CD14-positive monocyte (primary cell): ENCODE measurements around the gene ATXN3L. TPM values are rescaled to one million over a fixed set of nuclear protein-coding genes. Genes with fewer than 3 reads are reported as not detected.

ENCODE experiments used
- DNase-seq, 3 donors: peaks; one replicate each; pipeline ENCODE4 v3.0.0-alpha.2; 2011 to 2022
- H2AFZ ChIP-seq: 2 replicates; pipeline ENCODE4 v1.6.0; 2012; ENCODE audit warnings: mild to moderate bottlenecking, low read depth, low read length, inconsistent platforms; ENCODE audit not compliant: insufficient read depth, poor library complexity, severe bottlenecking
- H3K27ac ChIP-seq, 2 donors: 1 replicate in 1 of 2; 2 replicates in 1 of 2; pipeline ENCODE4 v1.5.1; 2012 to 2013; ENCODE audit warnings: low read length in 2 of 2, control low read depth in 1 of 2, inconsistent platforms in 1 of 2, low read depth in 1 of 2, mild to moderate bottlenecking in 1 of 2
- H3K27me3 ChIP-seq, 2 donors: one replicate each; pipeline versions ENCODE4 v1.6.0 to v1.6.1; 2011 to 2013; ENCODE audit warnings: low read length in 2 of 2; ENCODE audit not compliant: control insufficient read depth in 2 of 2, insufficient read depth in 2 of 2
- H3K36me3 ChIP-seq, 2 donors: replicated peaks in 1 of 2; 1 replicate in 1 of 2; 2 replicates in 1 of 2; pipeline versions ENCODE4 v1.5.1 to v1.6.1; 2012 to 2013; ENCODE audit warnings: low read length in 2 of 2, control low read depth in 1 of 2, inconsistent platforms in 1 of 2, mild to moderate bottlenecking in 1 of 2; ENCODE audit not compliant: insufficient read depth in 2 of 2, control insufficient read depth in 1 of 2
- H3K4me1 ChIP-seq, 2 donors: 1 replicate in 1 of 2; 2 replicates in 1 of 2; pipeline versions ENCODE4 v1.5.1 to v1.6.1; 2012 to 2013; ENCODE audit warnings: low read length in 2 of 2, control low read depth in 1 of 2, inconsistent platforms in 1 of 2, mild to moderate bottlenecking in 1 of 2, moderate library complexity in 1 of 2; ENCODE audit not compliant: insufficient read depth in 2 of 2, control insufficient read depth in 1 of 2
- H3K4me2 ChIP-seq: replicated peaks from 2 replicates; pipeline ENCODE3; 2012; ENCODE audit warnings: low read length, moderate library complexity, mild to moderate bottlenecking; ENCODE audit not compliant: poor library complexity, severe bottlenecking; ENCODE audit errors: extremely low read depth
- H3K4me3 ChIP-seq, 3 experiments: fragments of 200-600 bp in 1 of 3; sonication (generic) in 1 of 3; replicated peaks in 1 of 3; 1 replicate in 2 of 3; 2 replicates in 1 of 3; pipeline ENCODE4 v1.5.1; 2011 to 2013; ENCODE audit warnings: low read length in 3 of 3, mild to moderate bottlenecking in 3 of 3, control low read depth in 2 of 3, low read depth in 2 of 3, inconsistent platforms in 1 of 3, moderate library complexity in 1 of 3
- H3K79me2 ChIP-seq: 2 replicates; pipeline ENCODE4 v1.6.0; 2012; ENCODE audit warnings: mild to moderate bottlenecking, control low read depth, inconsistent platforms, low read length, moderate library complexity; ENCODE audit not compliant: insufficient read depth
- H3K9ac ChIP-seq: 2 replicates; pipeline ENCODE4 v1.6.0; 2017; ENCODE audit warnings: low read length, mild to moderate bottlenecking; ENCODE audit not compliant: insufficient read depth, poor library complexity, severe bottlenecking
- H3K9me3 ChIP-seq, 2 donors: replicated peaks in 1 of 2; 1 replicate in 1 of 2; 2 replicates in 1 of 2; pipeline versions ENCODE4 v1.5.1 to v1.6.1; 2012 to 2013; ENCODE audit warnings: low read length in 2 of 2, control low read depth in 1 of 2; ENCODE audit not compliant: control insufficient read depth in 1 of 2, insufficient read depth in 1 of 2
- H4K20me1 ChIP-seq: 2 replicates; pipeline ENCODE4 v1.6.0; 2012; ENCODE audit warnings: mild to moderate bottlenecking, low read length, control low read depth, moderate library complexity; ENCODE audit not compliant: insufficient read depth
- H3K27ac Mint-ChIP-seq, 7 donors: one replicate each; pipeline ENCODE4 v1.8.0; 2020; ENCODE audit warnings: mild to moderate bottlenecking in 7 of 7, mixed read lengths in 7 of 7, moderate library complexity in 6 of 7, inconsistent platforms in 2 of 7
- H3K27me3 Mint-ChIP-seq, 3 donors: one replicate each; pipeline ENCODE4 v1.8.0; 2021 to 2022; ENCODE audit warnings: low read depth in 3 of 3, mild to moderate bottlenecking in 3 of 3, mixed read lengths in 3 of 3, moderate library complexity in 3 of 3, inconsistent platforms in 1 of 3
- H3K36me3 Mint-ChIP-seq, 2 donors: one replicate each; pipeline ENCODE4 v1.8.0; 2020; ENCODE audit warnings: mixed read lengths in 2 of 2, inconsistent platforms in 1 of 2, mild to moderate bottlenecking in 1 of 2
- H3K4me1 Mint-ChIP-seq: one replicate; pipeline ENCODE4 v1.8.0; 2020; ENCODE audit warnings: mild to moderate bottlenecking, mixed read lengths
- H3K4me3 Mint-ChIP-seq, 2 donors: one replicate each; pipeline ENCODE4 v1.8.0; 2020; ENCODE audit warnings: mild to moderate bottlenecking in 2 of 2, mixed read lengths in 2 of 2, moderate library complexity in 1 of 2
- H3K9me3 Mint-ChIP-seq, 7 donors: one replicate each; pipeline ENCODE4 v1.8.0; 2020 to 2022; ENCODE audit warnings: mixed read lengths in 7 of 7, mild to moderate bottlenecking in 6 of 7, moderate library complexity in 6 of 7, inconsistent platforms in 2 of 7
- WGBS: methylation state at CpG from one replicate; pipeline ENCODE4 v1.1.5; 2013; ENCODE audit warnings: missing lambda C conversion rate; ENCODE audit not compliant: insufficient coverage; 5-methylcytosine and 5-hydroxymethylcytosine counted together
- intact Hi-C, 2 donors: fragments of 100-400 bp; cut with micrococcal nuclease; formaldehyde crosslinking; loops; one replicate each; pipeline versions ENCODE4 v1.15.0 to v1.15.1; 2023
- polyA plus RNA-seq, 3 donors: library from polyadenylated mRNA; depleted of rRNA in 1 of 3; unstranded in 2 of 3; stranded (reverse) in 1 of 3; fragments of 300-500 nt in 2 of 3; fragments of >200 nt in 1 of 3; fragmentation: Illumina TruSeq in 2 of 3; gene quantifications; 1 replicate in 2 of 3; 2 replicates in 1 of 3; pipeline ENCODE4 v1.2.3, GENCODE V29; 2012 to 2021
- TF ChIP-seq, protein P1 (sequence below): fragments of 200-600 bp; IDR thresholded peaks from one replicate; pipeline ENCODE4 v1.8.0; 2022; ENCODE audit warnings: antibody characterized with exemption, mild to moderate bottlenecking

Gene ATXN3L
- polyA plus RNA-seq, 3 donors: not detected

DNA sequence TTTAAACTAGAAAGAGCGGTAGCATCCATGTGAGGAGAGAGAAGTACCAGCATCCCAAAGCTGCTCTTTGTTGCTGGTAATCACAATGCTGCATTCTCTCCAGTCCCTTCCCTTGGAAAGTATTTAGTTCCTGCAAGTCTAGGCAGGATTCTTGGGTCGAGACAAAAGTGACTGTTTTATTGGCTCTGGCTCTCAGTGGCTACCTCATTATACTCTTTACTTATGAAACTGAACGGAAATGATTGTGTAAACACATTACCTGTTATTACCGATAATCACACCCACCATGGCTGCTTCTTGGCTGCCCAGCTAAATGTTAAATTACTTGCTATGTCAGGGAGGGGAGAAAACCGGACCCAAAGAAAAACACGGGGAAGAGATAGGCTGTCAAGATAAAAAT is 26.2 kb downstream of the ATXN3L start:
- H3K4me3 Mint-ChIP-seq: no peak overlapping the region
- Histone ChIP-seq H3K27me3 (peaks cover 0 to 12% of the 10 kb centered on the region in 2 donors), H3K27ac (no peak overlapping the region), H3K4me1 (no peaks in the 10 kb centered on the region), H3K9ac (no peak overlapping the region), H3K36me3 (no peaks in the 10 kb centered on the region), H2AFZ (no peak overlapping the region), H3K9me3 (no peaks in the 10 kb centered on the region), H4K20me1 (no peaks in the 10 kb centered on the region), H3K4me2 (no peak overlapping the region), H3K79me2 (no peaks in the 10 kb centered on the region), H3K4me3 (no peak overlapping the region)
- peaks cover 0 to 27% (median 0%) of the 10 kb centered on the region in 3 donors for H3K27me3 Mint-ChIP-seq
- H3K9me3 Mint-ChIP-seq: peaks cover 0 to 3% (median 0%) of the 10 kb centered on the region in 7 donors
- intact Hi-C loops: no loop called here
- DNase-seq: no peak
- WGBS: no CpG with 5 or more reads among the region's 6 CpGs
- H3K27ac Mint-ChIP-seq: no peak overlapping the region
- no peaks in the 10 kb centered on the region for H3K4me1 Mint-ChIP-seq
- TF ChIP-seq, protein P1, sequence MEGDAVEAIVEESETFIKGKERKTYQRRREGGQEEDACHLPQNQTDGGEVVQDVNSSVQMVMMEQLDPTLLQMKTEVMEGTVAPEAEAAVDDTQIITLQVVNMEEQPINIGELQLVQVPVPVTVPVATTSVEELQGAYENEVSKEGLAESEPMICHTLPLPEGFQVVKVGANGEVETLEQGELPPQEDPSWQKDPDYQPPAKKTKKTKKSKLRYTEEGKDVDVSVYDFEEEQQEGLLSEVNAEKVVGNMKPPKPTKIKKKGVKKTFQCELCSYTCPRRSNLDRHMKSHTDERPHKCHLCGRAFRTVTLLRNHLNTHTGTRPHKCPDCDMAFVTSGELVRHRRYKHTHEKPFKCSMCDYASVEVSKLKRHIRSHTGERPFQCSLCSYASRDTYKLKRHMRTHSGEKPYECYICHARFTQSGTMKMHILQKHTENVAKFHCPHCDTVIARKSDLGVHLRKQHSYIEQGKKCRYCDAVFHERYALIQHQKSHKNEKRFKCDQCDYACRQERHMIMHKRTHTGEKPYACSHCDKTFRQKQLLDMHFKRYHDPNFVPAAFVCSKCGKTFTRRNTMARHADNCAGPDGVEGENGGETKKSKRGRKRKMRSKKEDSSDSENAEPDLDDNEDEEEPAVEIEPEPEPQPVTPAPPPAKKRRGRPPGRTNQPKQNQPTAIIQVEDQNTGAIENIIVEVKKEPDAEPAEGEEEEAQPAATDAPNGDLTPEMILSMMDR: no peak
- no peaks in the 10 kb centered on the region for H3K36me3 Mint-ChIP-seq

DNA sequence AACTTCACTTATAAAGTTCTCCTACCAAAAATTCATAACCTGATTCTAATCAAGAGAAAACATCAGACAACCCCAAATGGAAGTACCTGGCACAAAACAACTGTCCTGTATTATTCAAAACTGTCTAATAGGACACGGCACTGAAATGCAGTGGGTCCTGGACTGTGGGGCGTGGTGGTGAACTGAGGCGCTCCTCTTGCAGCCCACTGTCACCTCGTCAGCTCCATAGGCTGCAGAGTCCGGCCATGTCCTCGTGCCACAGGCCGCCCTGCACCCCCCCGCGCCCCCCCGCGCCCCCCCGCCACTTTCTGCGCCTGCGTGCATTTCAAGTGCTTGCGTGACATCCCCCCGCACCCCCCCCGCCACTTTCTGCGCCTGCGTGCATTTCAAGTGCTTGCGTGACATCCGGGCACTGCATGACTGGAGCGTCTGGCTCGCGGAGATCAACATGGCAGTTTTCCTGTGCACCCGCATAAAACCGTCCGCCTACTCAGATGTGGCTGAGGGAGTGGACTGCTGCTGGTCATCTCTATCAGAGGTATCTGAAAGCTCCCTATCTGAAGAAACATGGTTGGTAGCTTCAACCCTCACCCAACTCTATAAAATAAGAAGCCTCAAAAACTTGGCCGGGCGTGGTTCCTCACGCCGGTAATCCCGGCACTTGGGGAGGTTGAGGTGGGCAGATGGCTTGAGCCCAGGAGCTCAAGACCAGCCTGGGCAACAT is 28.8 kb downstream of the ATXN3L start:
- no peaks in the 10 kb centered on the region for H3K79me2 ChIP-seq
- H3K4me3 Mint-ChIP-seq: no peak overlapping the region
- no peak overlapping the region for H3K9ac ChIP-seq
- H3K4me3 ChIP-seq: no peak overlapping the region
- no peaks in the 10 kb centered on the region for H3K4me1 Mint-ChIP-seq
- H3K27ac ChIP-seq: no peak overlapping the region
- peaks cover 0 to 8% of the 10 kb centered on the region in 2 donors for H3K27me3 ChIP-seq
- H3K27ac Mint-ChIP-seq: no peak overlapping the region
- H3K9me3 Mint-ChIP-seq: peaks cover 0 to 3% (median 0%) of the 10 kb centered on the region in 7 donors
- H3K27me3 Mint-ChIP-seq: peaks cover 0 to 21% (median 0%) of the 10 kb centered on the region in 3 donors
- H2AFZ ChIP-seq: no peak overlapping the region
- no peaks in the 10 kb centered on the region for H3K4me1 ChIP-seq
- no peaks in the 10 kb centered on the region for H3K36me3 Mint-ChIP-seq
- H3K4me2 ChIP-seq: no peak overlapping the region
- 100% methylated on average over 2 of the region's 32 CpGs for WGBS
- intact Hi-C loops: no loop called here
- H3K36me3 ChIP-seq: no peaks in the 10 kb centered on the region
- H3K9me3 ChIP-seq: no peaks in the 10 kb centered on the region
- no peaks in the 10 kb centered on the region for H4K20me1 ChIP-seq
- TF ChIP-seq, protein P1: no peak
- no peak for DNase-seq
